ENCODE data around the gene MICAL3. TPM values are rescaled to one million over a fixed set of nuclear protein-coding genes. Genes with fewer than 3 reads are reported as not detected.

Gene MICAL3
- total RNA-seq, 2 donors from 2014 or later, result 33.6 to 34.0 TPM

DNA sequence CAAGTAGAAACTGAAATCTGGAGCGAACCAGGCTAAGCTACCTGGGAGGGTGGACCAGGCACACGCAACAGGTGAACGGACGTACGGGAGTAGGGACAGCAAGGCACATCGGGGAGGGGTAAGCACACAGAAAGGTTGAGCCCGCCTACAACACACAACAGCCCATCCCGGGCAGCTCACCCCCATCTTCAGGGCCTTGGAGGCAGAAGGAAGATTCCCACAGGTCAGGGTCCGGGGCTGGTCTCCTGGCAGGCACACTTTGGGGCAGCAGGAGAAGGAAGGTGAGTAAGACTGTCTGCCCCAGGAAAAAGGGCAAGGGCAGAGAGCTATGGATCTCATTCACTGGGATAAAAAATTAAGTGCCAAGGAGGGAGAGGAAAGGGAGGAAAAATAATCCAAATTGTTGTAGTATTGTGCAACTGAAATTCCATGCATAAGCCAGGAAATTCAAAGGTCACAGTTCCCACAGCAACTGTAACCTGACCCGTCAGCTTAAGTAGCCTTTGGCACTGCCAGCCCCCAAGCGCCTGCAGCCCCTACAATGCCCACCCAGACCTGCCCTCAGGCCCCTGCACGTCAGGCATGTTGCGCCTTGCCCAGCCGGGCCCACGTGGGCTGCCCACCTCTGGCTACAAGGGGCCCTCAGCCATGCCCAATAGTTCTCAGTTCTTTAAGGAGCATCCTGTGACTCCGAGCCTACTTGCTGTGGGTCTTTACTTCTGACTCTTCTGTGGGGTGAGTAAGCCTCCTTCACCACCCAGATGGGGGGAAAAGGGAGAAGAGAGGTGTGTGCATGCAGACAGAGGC is 51.8 kb downstream of the MICAL3 start:
- Histone ChIP-seq H3K4me3 (no peak overlapping the region), H3K27me3 (no peaks in the 10 kb centered on the region), H3K4me1 (peaks cover 40% of the 10 kb centered on the region), H3K9me3 (no peaks in the 10 kb centered on the region), H3K36me3 (replicated peaks in 1 of 2; ENCODE audit: insufficient read depth in 1 of 2, low read depth in 2 of 2) (no peaks in the 10 kb centered on the region), H3K27ac (peak overlapping the region; percentile 56 to 78 (median 66))
- peak; percentile 81 for ATAC-seq
- DNase-seq, result peak in 3 of 4 donors; percentile 47 to 52 (median 47)
- 55 to 60% methylated on average over 16 of the region's 16 CpGs for WGBS, 2 donors
- intact Hi-C loops (cut with DNase I), result no loop called here
- TF ChIP-seq, protein P1, sequence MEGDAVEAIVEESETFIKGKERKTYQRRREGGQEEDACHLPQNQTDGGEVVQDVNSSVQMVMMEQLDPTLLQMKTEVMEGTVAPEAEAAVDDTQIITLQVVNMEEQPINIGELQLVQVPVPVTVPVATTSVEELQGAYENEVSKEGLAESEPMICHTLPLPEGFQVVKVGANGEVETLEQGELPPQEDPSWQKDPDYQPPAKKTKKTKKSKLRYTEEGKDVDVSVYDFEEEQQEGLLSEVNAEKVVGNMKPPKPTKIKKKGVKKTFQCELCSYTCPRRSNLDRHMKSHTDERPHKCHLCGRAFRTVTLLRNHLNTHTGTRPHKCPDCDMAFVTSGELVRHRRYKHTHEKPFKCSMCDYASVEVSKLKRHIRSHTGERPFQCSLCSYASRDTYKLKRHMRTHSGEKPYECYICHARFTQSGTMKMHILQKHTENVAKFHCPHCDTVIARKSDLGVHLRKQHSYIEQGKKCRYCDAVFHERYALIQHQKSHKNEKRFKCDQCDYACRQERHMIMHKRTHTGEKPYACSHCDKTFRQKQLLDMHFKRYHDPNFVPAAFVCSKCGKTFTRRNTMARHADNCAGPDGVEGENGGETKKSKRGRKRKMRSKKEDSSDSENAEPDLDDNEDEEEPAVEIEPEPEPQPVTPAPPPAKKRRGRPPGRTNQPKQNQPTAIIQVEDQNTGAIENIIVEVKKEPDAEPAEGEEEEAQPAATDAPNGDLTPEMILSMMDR (IDR thresholded peaks at IDR 0.05), result no peak
- TF ChIP-seq POLR2A (IDR thresholded peaks at IDR 0.05), result peak in 1 of 3 donors; percentile 14

- Histone ChIP-seq H3K4me1 (peaks cover 40% of the 10 kb centered on the region), H3K27ac (peak overlapping the region in 3 of 4 donors; percentile 57 to 78 (median 75)), H3K4me3 (no peak overlapping the region), H3K9me3 (no peaks in the 10 kb centered on the region), H3K27me3 (no peaks in the 10 kb centered on the region), H3K36me3 (replicated peaks in 1 of 2; ENCODE audit: insufficient read depth in 1 of 2, low read depth in 2 of 2) (no peaks in the 10 kb centered on the region)
- no peak for TF ChIP-seq POLR2A (IDR thresholded peaks at IDR 0.05)
- TF ChIP-seq, protein P1 (IDR thresholded peaks at IDR 0.05), result no peak
- intact Hi-C loops (cut with DNase I), result no loop called here
- ATAC-seq (no peak), DNase-seq (no peak)
- WGBS, 2 donors, result 76 to 81% methylated on average over 8 to 9 of the region's 9 CpGs
These were observed 52.6 kb downstream of the MICAL3 start for GRCh38 chr22:17971711-17972110.

DNA sequence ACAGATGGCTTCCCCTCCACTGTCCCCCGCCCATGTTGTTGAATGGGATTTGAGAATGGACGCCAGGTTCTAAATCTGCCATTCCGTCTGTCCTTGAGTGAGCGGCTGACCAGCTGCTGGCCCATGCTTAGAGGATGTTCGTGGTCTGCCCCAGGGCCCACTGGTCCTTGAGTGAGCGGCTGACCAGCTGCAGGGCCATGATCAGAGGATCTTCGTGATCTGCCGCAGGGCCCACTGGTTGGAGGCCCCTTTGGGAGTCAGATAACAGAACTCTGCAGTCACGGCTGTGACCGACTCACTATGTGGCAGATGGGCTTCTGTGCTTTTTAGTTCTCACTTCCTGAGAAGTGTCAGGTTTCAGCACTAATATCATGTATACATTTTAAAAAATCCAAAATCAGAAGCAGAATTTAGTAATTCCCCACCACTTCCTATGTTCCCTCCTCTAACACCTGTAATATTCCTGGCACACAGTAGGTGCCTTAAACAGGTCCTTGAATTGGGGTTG is 54.1 kb downstream of the MICAL3 start:
- no peak overlapping the region for H3K27ac ChIP-seq
- H3K27me3 ChIP-seq, result no peaks in the 10 kb centered on the region
- TF ChIP-seq, protein P1 (IDR thresholded peaks at IDR 0.05), result no peak
- TF ChIP-seq POLR2A (IDR thresholded peaks at IDR 0.05), result no peak
- DNase-seq (no peak), ATAC-seq (no peak)
- WGBS, 2 donors, result 93 to 99% methylated on average over 9 to 10 of the region's 10 CpGs
- no peaks in the 10 kb centered on the region for H3K36me3 ChIP-seq (replicated peaks in 1 of 2; ENCODE audit: insufficient read depth in 1 of 2, low read depth in 2 of 2)
- H3K4me1 ChIP-seq, result peaks cover 32% of the 10 kb centered on the region
- no peaks in the 10 kb centered on the region for H3K9me3 ChIP-seq
- intact Hi-C loops (cut with DNase I), result no loop called here
- no peak overlapping the region for H3K4me3 ChIP-seq

GRCh38 chr22:17969701-17970113 is 54.7 kb downstream of the MICAL3 start:
- TF ChIP-seq, protein P1 (IDR thresholded peaks at IDR 0.05), result no peak
- TF ChIP-seq POLR2A (IDR thresholded peaks at IDR 0.05), result no peak
- H3K4me3 ChIP-seq, result no peak overlapping the region
- H3K27me3 ChIP-seq, result no peaks in the 10 kb centered on the region
- DNase-seq, result no peak
- H3K4me1 ChIP-seq, result peaks cover 32% of the 10 kb centered on the region
- no peaks in the 10 kb centered on the region for H3K9me3 ChIP-seq
- intact Hi-C loops (cut with DNase I), result no loop called here
- no peaks in the 10 kb centered on the region for H3K36me3 ChIP-seq (replicated peaks in 1 of 2; ENCODE audit: insufficient read depth in 1 of 2, low read depth in 2 of 2)
- ATAC-seq, result no peak
- H3K27ac ChIP-seq, result no peak overlapping the region
- WGBS, 2 donors, result 82 to 98% methylated on average over 4 to 11 of the region's 11 CpGs
